ENCODE data around the gene GLS2. TPM values are rescaled to one million over a fixed set of nuclear protein-coding genes. Genes with fewer than 3 reads are reported as not detected.

Gene GLS2
- polyA plus RNA-seq, 2 of the 4 experiments (the other 2 are of a cell fraction), result 0.36 to 0.44 TPM

GRCh38 chr12:56468216-56469006, 19.6 kb downstream of the GLS2 start, which contains the start of gene SPRYD4 (continued):
- TF ChIP-seq RCOR1 (IDR thresholded peaks at IDR 0.05; ENCODE audit: low read depth, low read length), result no peak
- TF ChIP-seq HOXB5 (CRISPR knock-in tag; IDR thresholded peaks at IDR 0.05), result no peak
- no peak for TF ChIP-seq GATA3 (IDR thresholded peaks at IDR 0.05; ENCODE audit: borderline replicate concordance)
- TF ChIP-seq FOSB (CRISPR knock-in tag; IDR thresholded peaks at IDR 0.05), result 0 out of 2 replicates have a peak, but pooled peaks have one; percentile 59
- peak; percentile 59; the same call in 1 of the 2 replicates for TF ChIP-seq HMGXB4 (CRISPR knock-in tag; IDR thresholded peaks at IDR 0.05; ENCODE audit: borderline replicate concordance)
- peak; percentile 95 for TF ChIP-seq E2F6 (IDR thresholded peaks at IDR 0.05; ENCODE audit: borderline replicate concordance, low read depth)
- TF ChIP-seq BCL3 (IDR thresholded peaks at IDR 0.05), result peak; percentile 93; the same call in 2 of the 3 replicates
- TF ChIP-seq SREBF2 (IDR thresholded peaks at IDR 0.05), result no peak
- TF ChIP-seq BHLHE40 (IDR thresholded peaks at IDR 0.05; ENCODE audit: low read depth, low read length), result no peak
- TF ChIP-seq ZNF302 (CRISPR knock-in tag; IDR thresholded peaks at IDR 0.05), result no peak
- TF ChIP-seq TFCP2L1 (CRISPR knock-in tag; IDR thresholded peaks at IDR 0.05), result no peak
- no peak for TF ChIP-seq ELK1 (IDR thresholded peaks at IDR 0.05; ENCODE audit: low read depth, low read length)
- TF ChIP-seq PBX3 (IDR thresholded peaks at IDR 0.05), result no peak; the same call in 1 of the 2 replicates
- TF ChIP-seq ATOH8 (CRISPR knock-in tag; IDR thresholded peaks at IDR 0.05; ENCODE audit: low read depth), result peak; percentile 49; the same call in 1 of the 2 replicates
- TF ChIP-seq HOXA7 (CRISPR knock-in tag; IDR thresholded peaks at IDR 0.05), result no peak
- 0 out of 5 replicates have a peak, but pooled peaks of 1 of the 2 experiments have one; percentile 19 for TF ChIP-seq RAD21 (conservative IDR thresholded peaks at IDR 0.05 in 1 of 2, IDR thresholded peaks at IDR 0.05 in 1 of 2)
- peak; percentile 93 for TF ChIP-seq USF2 (IDR thresholded peaks at IDR 0.05)

GRCh38 chr12:56462565-56462964, 25.4 kb downstream of the GLS2 start:
- H3K9me3 ChIP-seq, result no peaks in the 10 kb centered on the region
- no peak overlapping the region for H3K27ac ChIP-seq
- DNase-seq (ENCODE audit: low read depth in 1 of 2, low spot score in 1 of 2) (no peak), ATAC-seq (no peak), FAIRE-seq (no peak)
- no peak overlapping the region for H3K4me3 ChIP-seq
- ChIA-PET POLR2A (no interaction called here), CTCF (interaction anchor here (1.3 to 3.4 kb wide), 3 partner anchors 13 to 176 kb away, joined by 3 to 34 read pairs (median 11); partner anchors contain the start of gene TIMELESS)
- peaks cover 3% of the 10 kb centered on the region; the same call in 1 of the 3 replicates for H3K4me1 ChIP-seq
- H3K4me2 ChIP-seq, result no peak overlapping the region
- no peak for TF ChIP-seq MAX (IDR thresholded peaks at IDR 0.05)
- peak; percentile 61 for TF ChIP-seq MAFK (IDR thresholded peaks at IDR 0.05; ENCODE audit: partially characterized antibody)
- TF ChIP-seq E2F6 (IDR thresholded peaks at IDR 0.05; ENCODE audit: borderline replicate concordance, low read depth), result no peak

Measured in A549 (cell line).